Sigmoid colon (tissue), 3 donors: ENCODE measurements around the gene ENOSF1.

Experiments used
- POLR2A ChIP-seq, 2 donors: fragments of 450-650 bp; IDR thresholded peaks; one replicate each; pipeline ENCODE4 v1.6.1; 2016; ENCODE audit warnings: antibody characterized with exemption in 2 of 2, mild to moderate bottlenecking in 2 of 2, moderate library complexity in 2 of 2
- TF ChIP-seq, protein P1 (sequence below), 4 experiments: fragments of 450-650 bp in 3 of 4; fragments of 200-600 bp in 1 of 4; IDR thresholded peaks; one replicate each; pipeline ENCODE4 v1.5.1; 2016 to 2019; ENCODE audit warnings: antibody characterized with exemption in 4 of 4, mild to moderate bottlenecking in 3 of 4, moderate library complexity in 2 of 4

- no peak for TF ChIP-seq POLR2A (IDR thresholded peaks at IDR 0.05)
- TF ChIP-seq, protein P1, sequence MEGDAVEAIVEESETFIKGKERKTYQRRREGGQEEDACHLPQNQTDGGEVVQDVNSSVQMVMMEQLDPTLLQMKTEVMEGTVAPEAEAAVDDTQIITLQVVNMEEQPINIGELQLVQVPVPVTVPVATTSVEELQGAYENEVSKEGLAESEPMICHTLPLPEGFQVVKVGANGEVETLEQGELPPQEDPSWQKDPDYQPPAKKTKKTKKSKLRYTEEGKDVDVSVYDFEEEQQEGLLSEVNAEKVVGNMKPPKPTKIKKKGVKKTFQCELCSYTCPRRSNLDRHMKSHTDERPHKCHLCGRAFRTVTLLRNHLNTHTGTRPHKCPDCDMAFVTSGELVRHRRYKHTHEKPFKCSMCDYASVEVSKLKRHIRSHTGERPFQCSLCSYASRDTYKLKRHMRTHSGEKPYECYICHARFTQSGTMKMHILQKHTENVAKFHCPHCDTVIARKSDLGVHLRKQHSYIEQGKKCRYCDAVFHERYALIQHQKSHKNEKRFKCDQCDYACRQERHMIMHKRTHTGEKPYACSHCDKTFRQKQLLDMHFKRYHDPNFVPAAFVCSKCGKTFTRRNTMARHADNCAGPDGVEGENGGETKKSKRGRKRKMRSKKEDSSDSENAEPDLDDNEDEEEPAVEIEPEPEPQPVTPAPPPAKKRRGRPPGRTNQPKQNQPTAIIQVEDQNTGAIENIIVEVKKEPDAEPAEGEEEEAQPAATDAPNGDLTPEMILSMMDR (IDR thresholded peaks at IDR 0.05), result no peak
Observed at GRCh38 chr18:666628-667027, 45.8 kb downstream of the ENOSF1 start.
